Right ventricle myocardium superior (tissue), 1 donor: ENCODE measurements around the gene GSTCD. TPM values are rescaled to one million over a fixed set of nuclear protein-coding genes. Genes with fewer than 3 reads are reported as not detected.
"Not testable (repeated sequence)": the region's sequence is repeated elsewhere in the genome, so short reads cannot be mapped to it uniquely, and the experiment has no call there.

ENCODE experiments used
- ATAC-seq: fragments of 200-7000 bp; cut with Tn5 transposase; one replicate; pipeline ENCODE4 v1.9.1; 2020; ENCODE audit warnings: mild to moderate bottlenecking; ENCODE audit not compliant: poor library complexity
- DNase-seq: peaks from one replicate; pipeline ENCODE4 v3.0.0-alpha.2; 2020
- intact Hi-C: fragments of 100-400 bp; cut with DNase I; formaldehyde crosslinking; loops from one replicate; pipeline ENCODE4 v1.11.2; 2022
- total RNA-seq: library from RNA; stranded (reverse); fragmentation: NEBNext Ultra II Directional; extraction: Animal tissue kit (Norgen Biotek cat#: 25700); gene quantifications from one replicate; pipeline ENCODE4 v1.2.1, GENCODE V29; 2021
- donor health status: DM: no; HTN: yes; CAD: no; lungs with severe emphysema.

GSTCD gene
- total RNA-seq, 1 donor from 2014 or later, result 3.4 TPM

DNA sequence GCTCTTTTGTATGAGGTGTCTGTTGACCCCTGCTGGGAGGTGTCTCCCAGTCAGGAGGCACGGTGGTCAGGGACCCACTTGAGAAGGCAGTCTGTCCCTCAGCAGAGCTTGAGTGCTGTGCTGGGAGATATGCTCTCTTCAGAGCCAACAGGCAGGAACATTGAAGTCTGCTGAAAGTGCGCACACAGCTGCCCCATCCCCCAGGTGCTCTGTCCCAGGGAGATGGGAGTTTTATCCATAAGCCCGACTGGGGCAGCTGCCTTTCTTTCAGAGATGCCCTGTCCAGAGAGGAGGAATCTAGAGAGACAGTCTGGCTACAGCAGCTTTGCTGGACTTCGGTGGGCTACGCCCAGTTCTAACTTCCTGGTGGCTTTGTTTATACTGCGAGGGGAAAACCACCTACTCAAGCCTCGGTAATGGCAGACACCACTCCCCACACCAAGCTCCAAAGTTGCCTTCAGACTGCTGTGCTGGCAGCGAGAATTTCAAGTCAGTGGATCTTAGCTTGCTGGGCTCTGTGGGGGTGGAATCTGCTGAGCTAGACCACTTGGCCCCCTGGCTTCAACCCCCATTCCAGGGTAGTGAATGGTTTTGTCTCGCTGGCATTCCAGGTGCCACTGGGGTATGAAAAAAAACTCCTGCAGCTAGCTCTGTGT is 67.3 kb downstream of the GSTCD start:
- not testable (repeated sequence) for DNase-seq

DNA sequence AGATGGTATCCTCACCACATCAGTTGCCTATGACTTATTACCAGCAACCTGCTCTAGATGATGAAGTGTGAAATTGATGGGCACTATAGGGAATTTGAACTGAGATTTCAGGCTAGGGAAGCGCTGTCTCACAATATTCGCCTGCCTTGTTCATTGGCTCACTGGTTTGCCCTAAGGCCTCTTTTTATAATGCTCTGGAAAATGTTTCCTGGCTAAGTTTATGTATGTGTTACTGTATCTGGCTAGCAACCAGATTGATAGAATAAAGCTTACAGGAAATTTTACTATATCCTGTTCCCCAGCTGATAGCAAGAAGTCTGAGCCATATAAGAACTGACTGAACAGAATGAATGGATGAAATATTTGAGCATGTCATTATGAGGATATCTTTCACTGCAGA is 71.6 kb downstream of the GSTCD start:
- intact Hi-C loops, result no loop called here
- no peak for DNase-seq
- ATAC-seq, result no peak

More for the DNA sequence above, 67.3 kb downstream of the GSTCD start:
- ATAC-seq, intact Hi-C loops: not testable (repeated sequence)

DNA sequence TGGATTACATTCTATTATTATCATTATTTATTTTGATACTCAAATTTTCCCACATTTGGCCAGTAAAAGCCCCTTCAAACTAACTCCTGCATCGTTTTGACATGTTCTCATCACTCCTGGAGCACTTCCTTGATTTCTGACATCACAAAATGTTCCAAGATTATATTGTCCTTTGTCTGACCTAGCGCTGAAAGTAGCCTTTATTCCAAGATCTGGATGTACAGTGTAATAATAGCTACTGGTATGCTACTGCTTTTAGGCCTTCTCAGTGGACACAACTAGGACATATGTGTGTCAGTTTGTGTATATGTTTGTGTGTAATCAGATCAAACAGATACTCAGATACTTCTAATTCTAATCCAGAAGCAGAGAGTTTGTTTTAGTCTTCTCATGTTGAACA is 76.2 kb downstream of the GSTCD start:
- DNase-seq (no peak), ATAC-seq (peak; percentile 90)
- intact Hi-C loops, result no loop called here

DNA sequence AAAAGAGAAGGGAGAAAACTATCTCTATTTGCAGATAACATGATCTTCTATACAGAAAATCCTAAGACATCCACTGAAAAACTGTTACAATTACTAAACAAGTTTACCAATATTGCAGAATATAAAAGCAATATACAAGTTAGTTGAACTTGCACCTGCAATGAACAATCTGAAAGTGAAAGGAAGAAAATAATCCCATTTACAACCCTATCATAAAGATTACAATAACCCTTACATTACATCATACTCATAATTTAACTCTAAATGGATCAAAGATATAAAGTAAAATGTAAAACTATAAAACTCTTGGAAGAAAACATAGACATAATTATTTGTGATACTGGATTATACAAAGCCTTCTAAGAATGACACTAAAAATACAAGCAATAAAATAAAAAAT is 77.2 kb downstream of the GSTCD start:
- ATAC-seq, result no peak
- intact Hi-C loops, result no loop called here
- DNase-seq, result no peak

DNA sequence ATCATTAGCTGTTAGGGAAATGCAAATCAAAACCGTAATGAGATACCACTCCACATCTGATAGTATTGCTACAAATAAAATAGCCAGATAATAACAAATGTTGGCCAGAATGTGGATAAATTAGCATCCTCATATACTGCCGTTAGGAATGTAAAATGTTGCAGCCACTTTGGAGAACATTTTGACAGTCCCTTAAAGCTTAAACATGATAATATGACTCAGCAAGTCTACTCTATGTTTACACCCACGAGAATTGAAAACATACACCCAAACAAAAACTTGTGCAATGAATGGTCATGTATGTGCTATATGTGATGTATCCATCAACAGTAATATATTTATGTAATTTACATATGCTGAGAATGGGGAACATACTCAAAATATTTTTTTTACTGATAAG is 78.2 kb downstream of the GSTCD start:
- ATAC-seq (no peak), DNase-seq (no peak)
- intact Hi-C loops, result no loop called here

DNA sequence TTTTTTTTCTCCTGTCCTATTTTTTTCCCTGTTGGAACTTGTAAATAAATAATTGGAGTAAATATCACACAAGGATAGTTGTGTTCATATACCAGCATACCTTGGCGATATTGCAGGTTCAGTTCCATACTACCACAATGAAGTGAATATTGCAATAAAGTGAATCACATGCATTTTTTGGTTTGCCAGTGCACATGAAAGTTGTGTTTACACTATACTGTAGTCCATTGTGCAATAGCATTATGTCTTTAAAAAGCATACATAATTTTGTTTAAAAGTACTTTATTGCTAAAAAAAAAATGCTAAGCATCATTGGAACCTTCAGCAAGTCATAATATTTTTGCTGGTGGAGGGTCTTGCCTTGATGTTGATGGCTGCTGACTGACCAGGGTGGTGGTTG is 88.6 kb downstream of the GSTCD start:
- intact Hi-C loops, result no loop called here
- ATAC-seq (no peak), DNase-seq (no peak)

DNA sequence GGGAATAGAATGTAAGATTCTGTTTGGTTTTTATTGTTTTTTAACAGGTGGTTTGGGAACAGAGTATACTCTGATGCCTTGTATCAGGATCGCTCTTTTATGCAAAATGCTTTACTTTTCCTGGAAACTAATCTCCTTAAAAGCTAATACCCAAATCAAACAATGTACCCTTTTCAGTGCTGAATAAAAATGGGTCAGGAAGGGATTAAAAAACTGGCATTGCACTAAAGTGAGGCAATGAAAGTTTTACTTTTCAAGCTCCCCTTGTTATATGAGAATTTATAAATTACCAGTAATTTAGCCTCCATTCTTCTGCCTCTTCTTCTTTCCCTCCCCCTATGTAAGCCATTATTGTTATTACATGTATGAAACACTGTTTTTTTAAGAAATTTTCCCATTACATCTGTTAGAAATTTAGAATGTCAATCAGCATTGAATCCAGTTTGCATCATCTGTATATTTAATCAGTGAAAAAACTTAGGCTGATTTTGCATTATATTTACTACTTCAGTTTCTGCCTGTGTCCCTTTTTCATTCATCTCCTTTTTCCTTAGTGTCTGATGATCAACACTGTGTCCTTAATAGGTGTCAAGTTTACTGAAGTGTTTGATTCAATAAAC is 97.0 kb downstream of the GSTCD start:
- ATAC-seq (no peak), DNase-seq (no peak)
- intact Hi-C loops, result no loop called here

DNA sequence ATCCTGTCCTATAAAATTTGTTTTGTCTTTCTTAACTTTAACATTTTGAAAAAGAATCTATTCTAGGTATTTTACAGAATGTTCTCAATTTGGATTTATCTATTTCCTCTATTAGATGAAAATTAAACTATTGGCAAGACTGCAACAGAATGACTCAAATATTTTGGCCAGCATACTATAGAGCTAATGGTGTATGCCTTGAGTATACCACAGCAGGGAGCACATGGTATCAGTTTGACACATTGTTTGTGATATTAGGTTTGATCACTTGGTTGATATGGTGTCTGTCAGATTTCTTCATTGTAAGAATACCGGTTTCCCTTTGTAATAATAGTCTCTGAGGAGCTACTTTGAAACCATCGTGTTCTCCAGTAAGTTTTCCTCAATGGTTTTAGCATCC is 98.9 kb downstream of the GSTCD start:
- no peak for ATAC-seq
- no peak for DNase-seq
- intact Hi-C loops, result no loop called here

DNA sequence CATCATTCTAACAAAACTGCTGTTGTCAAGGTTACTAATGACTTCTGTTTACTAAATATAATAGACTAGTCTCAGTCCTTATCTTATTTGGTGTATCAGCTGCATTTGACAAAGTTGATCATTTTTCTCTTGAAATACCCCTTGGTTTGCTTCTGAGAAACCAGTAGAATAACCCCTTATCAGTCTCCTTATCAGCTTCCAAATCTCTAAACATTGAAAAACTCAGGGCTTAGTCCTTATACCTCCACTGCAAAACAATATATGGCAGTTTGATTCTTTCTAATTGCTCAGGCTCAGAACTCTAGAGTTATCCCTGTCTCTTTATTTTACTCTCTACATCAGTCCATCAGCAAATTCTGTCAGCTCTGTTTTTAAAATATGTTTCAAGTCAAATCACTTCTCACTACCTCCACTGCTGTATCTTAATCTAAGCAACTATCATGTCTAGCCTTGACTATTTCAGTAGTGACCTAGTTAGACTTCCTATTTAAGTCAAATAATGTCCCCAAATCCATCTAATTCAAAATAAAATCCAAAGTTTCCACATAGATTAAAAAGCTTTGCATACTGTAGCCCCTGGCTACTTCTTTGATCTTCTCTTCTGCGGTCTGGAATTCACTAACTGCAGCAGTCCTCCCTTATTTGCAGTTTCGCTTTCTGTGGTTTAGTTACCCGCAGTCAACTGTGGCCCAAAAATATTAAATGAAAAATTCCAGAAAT is 99.6 kb downstream of the GSTCD start:
- ATAC-seq, result no peak
- DNase-seq, result no peak
- intact Hi-C loops, result no loop called here

DNA sequence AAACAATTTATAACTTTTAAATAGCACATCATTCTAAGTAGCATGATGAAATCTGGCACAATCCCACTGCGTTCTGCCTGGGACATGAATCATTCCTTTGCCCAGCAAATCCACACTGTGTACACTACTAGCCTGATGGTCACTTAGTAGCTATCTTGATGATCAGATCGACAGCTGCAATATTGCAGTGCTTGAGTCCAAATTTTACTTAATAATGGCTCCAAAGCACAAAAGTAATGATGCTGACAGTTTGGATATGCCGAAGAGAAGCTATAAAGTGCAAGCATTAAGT is 100.1 kb downstream of the GSTCD start:
- ATAC-seq (no peak), DNase-seq (no peak)
- intact Hi-C loops, result no loop called here

DNA sequence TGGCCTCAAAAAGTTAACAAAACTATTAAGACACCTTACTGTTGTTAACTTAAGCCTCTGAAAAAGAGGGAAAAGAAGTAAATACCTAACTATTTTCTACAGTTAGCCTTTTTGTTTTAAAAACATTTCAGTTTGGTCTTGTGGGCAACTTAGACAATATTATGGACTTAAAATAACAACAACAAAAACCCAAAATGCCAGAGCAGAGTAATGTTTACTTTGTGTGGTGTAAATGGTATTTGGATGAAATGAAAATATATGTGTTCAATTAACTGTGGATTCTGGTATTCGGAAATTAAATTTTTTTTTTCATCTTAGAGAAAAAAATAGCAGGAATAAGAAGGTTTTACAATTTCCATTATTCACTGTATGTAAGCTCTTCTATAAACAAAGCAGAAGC is 107.1 kb downstream of the GSTCD start:
- intact Hi-C loops, result no loop called here
- ATAC-seq (no peak), DNase-seq (no peak)

DNA sequence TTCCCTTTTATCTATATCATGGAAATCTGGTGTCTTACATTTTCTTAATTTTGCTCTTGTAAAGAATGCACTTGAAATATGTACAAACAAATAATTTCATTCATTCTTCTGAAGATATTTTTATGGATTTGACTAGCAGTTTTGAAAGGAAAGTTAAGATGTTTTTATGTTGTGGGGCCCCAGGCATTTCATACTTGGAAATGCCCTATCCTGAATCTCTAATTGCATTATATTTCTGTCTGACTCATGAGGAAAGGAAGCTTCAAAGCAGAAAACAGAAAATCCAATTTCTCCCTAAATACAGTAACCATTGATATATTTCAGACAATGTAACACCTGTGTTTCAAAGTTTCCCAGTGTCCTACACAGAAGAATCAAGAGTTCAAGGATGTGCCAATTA is 113.5 kb downstream of the GSTCD start:
- ATAC-seq (no peak), DNase-seq (no peak)

DNA sequence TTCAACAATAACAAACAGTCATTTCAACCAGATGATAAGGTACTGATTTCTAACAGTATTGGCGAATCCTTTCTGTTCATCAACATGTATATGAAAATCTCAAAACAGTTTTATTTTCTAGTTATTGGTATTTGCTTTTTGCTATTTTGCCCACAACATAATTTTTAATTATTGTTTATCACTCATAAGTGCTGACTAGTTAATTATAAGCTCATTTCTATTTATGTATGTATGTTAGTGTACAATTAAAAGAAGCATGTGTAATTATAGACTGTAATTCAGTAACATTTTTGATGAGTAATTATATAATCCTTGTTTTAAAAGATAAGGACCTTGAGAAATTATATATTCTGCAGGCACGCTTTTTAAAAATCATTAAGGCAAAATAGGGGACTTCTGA is 119.5 kb downstream of the GSTCD start:
- no peak for DNase-seq
- no peak for ATAC-seq
- intact Hi-C loops, result no loop called here

More for the DNA sequence above, 113.5 kb downstream of the GSTCD start:
- intact Hi-C loops, result no loop called here

DNA sequence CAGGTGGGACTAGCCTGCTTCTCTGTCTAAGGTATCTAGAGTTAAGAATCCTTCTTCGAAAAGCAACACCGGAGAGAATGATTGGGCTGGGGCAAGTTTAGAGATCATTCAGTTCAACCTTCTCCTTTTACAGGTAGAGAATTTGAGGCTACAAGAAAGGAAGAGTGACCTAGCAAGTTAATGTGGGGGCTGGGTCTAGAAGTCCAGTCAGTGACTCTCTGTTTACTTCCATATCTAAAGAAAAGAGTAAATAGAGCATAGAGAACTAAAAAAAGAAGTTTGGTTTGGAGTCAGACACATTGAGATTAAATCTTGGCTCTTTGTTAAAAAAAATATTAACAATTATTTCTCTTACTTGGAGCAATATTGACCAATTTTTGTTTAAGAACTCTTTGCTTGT is 122.6 kb downstream of the GSTCD start:
- no peak for ATAC-seq
- intact Hi-C loops, result no loop called here
- DNase-seq, result no peak

DNA sequence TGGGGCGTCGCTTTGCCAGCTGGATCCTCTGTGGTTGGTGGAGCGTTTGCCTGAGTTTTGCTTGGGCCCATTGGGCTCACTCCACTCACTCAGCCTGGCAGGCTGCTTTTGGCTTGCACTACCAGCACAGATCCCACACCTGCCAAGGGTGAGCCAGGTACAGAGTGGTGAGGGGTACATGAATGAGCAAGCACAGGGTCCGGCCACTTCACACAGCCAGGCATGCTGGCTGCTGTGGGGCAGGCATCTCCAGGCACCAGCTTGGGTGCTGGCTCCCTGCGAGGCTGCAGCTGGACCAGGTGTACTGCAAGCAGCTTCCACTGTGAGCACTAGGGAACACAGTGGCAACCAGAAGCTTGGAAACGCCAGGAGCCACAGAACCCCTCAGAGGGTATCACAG is 126.6 kb downstream of the GSTCD start:
- intact Hi-C loops, result no loop called here
- DNase-seq, result no peak
- ATAC-seq, result no peak

DNA sequence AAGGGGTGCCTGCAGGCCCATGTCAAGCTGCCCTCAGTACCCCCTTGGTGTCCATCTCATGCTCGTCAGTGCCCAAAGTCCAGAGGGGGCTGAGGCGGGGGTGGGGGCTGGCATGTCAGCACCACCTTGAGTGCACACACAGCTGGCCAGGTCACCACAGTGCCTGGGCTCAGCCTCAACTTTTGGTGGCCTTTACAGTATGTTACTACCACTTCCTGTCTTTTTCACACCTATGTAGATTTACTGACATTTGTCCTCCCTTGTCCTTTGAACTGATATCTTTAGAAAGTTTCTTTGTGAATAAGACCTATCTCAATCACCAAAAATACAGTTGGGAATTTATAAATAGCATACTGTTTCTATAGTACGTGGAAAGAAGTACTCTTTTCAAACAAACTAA is 128.0 kb downstream of the GSTCD start:
- DNase-seq, result no peak
- ATAC-seq, result no peak

DNA sequence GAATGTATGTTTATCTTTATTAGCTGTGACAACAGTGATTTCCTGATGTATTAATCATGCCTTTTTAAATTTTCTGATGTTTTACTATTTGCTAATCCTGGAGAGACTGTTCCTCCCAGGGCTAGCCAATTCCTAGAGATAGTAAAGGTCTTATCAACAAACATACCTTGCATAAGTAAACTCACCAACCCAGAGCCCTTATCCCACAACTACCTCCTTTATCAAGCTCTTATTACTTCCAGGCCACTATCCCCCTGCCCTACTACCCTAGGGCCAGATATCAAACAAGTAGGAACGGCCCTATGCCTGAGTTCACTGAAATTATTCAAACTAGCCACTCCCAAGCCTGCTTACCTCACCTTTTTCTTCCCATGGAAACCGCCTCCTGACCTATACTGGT is 128.5 kb downstream of the GSTCD start:
- no peak for ATAC-seq
- DNase-seq, result no peak
- intact Hi-C loops, result no loop called here

More for the DNA sequence above, 128.0 kb downstream of the GSTCD start:
- intact Hi-C loops, result no loop called here

DNA sequence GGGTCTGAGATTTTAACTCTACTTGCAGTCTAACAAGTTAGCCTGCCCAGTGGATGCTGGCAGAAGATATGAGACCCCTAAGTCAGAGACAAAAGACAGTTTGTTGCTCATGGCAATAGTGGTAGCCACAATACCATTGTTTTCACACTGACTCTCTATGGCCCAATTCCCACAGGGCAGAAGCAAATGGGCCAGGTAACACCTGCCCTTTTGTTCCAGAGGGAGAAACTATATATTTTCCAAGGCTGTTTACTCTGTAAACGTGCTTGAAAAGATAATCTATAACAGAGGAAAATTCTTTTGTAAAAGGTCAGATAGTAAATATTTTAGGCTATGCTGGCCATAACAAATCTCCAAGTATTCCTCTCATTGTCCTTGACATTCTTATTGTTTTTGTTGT is 129.5 kb downstream of the GSTCD start:
- intact Hi-C loops, result no loop called here
- ATAC-seq, result no peak
- DNase-seq, result no peak

DNA sequence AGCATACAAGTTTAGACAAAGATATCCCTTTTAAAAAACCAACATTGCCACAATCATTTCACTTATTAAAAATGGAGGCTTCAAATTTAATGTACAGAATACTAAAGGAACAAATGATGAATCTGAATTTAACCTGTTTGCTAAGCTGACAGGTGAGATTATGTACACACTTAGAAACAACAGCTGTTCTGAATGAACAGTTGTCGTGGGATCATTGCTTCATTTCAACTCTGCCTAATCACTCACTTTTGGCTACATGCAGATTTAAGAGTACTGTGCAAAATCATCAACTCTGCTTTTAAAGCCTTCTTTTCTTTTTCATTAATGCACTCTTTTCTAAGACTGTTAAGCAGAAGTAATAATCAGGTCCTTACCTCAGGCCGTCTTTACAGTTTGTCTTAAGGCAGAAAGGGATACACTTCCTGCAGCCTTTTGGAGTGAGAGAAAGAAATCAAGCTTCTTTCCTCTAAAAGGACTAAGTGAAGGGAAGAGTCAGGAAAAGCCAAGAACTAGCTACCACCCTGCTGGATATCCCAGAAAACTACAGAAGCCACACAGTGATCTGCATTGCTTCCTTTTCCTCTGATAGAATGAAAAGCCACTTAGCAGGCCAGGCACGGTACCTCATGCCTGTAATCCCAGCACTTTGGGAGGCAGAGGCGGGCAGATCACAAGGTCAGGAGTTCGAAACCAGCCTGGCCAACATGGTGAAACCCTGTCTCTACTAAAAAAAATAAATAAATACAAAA is 132.0 kb downstream of the GSTCD start:
- intact Hi-C loops, result no loop called here
- no peak for DNase-seq
- no peak for ATAC-seq

DNA sequence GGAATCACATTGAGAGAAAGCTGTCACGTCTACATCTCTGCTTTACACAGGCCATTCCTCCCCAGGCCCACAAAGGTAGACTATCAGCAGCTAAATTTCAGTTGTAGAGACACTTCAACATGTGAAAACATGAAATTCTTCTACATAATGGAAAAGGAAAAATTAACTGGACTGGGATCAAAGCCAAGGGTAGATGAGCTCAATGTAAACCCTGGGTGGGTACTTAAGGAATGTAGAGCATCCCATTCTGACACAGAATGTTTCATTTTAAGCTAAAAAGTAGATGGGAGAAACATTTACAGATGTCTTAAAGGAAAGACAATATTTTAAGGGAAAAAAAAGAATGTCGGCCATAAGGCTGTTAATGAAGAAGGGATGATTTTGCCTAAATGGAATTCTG is 135.4 kb downstream of the GSTCD start:
- DNase-seq, result no peak
- ATAC-seq, result no peak
- intact Hi-C loops, result no loop called here
